ENCODE data around the gene IRGQ. TPM values are rescaled to one million over a fixed set of nuclear protein-coding genes. Genes with fewer than 3 reads are reported as not detected.
A peak's percentile ranks its signal among the peaks of the same experiment; 100 is the strongest.

Gene IRGQ
- total RNA-seq, 1 experiment from 2014 or later = 37.7 TPM

DNA sequence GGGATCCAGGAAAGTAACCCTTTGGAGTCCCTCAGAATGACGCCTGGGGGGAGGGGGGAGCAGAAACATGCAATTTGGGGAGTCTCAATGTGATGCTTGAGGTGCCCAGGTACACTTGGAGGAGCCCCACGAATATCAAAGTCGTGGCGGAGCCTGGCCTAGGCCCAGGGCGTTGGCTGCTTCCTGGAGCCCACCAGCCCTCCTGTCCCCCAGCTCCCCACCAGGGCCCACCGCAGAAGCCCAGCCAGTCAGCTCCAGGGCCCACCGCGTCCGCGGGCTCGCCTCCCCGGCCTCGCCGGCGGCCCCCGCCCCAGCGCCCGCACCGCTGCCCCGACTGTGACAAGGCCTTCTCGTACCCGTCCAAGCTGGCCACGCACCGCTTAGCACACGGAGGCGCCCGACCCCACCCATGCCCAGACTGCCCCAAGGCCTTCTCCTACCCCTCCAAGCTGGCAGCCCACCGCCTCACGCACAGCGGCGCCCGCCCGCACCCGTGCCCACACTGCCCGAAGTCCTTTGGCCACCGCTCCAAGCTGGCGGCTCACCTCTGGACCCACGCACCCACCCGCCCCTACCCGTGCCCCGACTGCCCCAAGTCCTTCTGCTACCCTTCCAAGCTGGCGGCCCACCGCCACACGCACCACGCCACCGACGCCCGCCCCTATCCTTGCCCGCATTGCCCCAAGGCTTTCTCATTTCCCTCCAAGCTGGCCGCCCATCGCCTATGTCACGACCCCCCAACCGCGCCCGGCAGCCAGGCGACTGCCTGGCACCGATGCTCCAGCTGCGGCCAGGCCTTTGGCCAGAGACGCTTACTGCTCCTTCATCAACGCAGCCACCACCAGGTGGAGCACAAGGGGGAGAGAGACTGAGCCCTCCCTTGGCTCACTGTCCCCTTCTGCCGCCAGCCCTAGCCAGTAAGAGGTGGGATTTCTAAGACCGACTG lies 60.8 kb downstream of the IRGQ start:
- Histone ChIP-seq H3K27me3 (replicated peaks; ENCODE audit: insufficient read depth, low read depth, low read length, poor library complexity) (no peaks in the 10 kb centered on the region), H3K4me3 (ENCODE audit: low read depth, low read length, poor library complexity, severe bottlenecking) (no peak overlapping the region), H3K4me1 (ENCODE audit: insufficient read depth, low read length, poor library complexity, severe bottlenecking) (peaks cover 13% of the 10 kb centered on the region), H3K27ac (ENCODE audit: low read depth, low read length, poor library complexity, severe bottlenecking) (no peak overlapping the region), H3K36me3 (ENCODE audit: insufficient read depth, low read length, poor library complexity, severe bottlenecking) (peaks cover 20% of the 10 kb centered on the region), H3K9me3 (ENCODE audit: low read depth, low read length, poor library complexity, severe bottlenecking) (peaks cover 5% of the 10 kb centered on the region)
- DNase-seq (ENCODE audit: low spot score) = peak; percentile 56
- TF ChIP-seq, protein P1, sequence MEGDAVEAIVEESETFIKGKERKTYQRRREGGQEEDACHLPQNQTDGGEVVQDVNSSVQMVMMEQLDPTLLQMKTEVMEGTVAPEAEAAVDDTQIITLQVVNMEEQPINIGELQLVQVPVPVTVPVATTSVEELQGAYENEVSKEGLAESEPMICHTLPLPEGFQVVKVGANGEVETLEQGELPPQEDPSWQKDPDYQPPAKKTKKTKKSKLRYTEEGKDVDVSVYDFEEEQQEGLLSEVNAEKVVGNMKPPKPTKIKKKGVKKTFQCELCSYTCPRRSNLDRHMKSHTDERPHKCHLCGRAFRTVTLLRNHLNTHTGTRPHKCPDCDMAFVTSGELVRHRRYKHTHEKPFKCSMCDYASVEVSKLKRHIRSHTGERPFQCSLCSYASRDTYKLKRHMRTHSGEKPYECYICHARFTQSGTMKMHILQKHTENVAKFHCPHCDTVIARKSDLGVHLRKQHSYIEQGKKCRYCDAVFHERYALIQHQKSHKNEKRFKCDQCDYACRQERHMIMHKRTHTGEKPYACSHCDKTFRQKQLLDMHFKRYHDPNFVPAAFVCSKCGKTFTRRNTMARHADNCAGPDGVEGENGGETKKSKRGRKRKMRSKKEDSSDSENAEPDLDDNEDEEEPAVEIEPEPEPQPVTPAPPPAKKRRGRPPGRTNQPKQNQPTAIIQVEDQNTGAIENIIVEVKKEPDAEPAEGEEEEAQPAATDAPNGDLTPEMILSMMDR (conservative IDR thresholded peaks at IDR 0.05; ENCODE audit: low read depth, low read length) = peak; percentile 60
- no peak for TF ChIP-seq EZH2 (IDR thresholded peaks at IDR 0.05; ENCODE audit: borderline replicate concordance, low read depth, low read length, poor library complexity, severe bottlenecking)
- no TSS peak for BruUV-seq (replicated peaks)
- CTCF ChIA-PET = interaction anchor here (0.9 to 2.4 kb wide), 3 partner anchors 16 to 59 kb away, joined by 3 to 15 read pairs (median 4); no protein-coding TSS in a partner anchor
- intact Hi-C loops (cut with micrococcal nuclease; ENCODE audit: unreplicated experiment) = loop anchor here (10.0 kb wide), 1 partner anchor 130 kb away; no protein-coding TSS in a partner anchor
- POLR2A ChIA-PET (ENCODE audit: low non-redundant PET) = interaction anchor here (0.6 kb wide), 1 partner anchor 52 kb away, joined by 12 read pairs; no protein-coding TSS in a partner anchor

Other genes with a start within 250 kb of the IRGQ start
- gene CD177, start 242.4 kb downstream of the IRGQ start, total RNA-seq (2021) = not detected in 2 replicates
- gene TEX101, start 181.2 kb downstream of the IRGQ start, total RNA-seq (2021) = not detected in 2 replicates
- gene LYPD3, start 130.5 kb downstream of the IRGQ start, total RNA-seq (2021) = 0.21 and 0.31 TPM in 2 replicates
- gene PHLDB3, start 91.4 kb downstream of the IRGQ start, total RNA-seq (2021) = 9.0 and 11.2 TPM in 2 replicates
- 8.8 and 15.3 TPM in 2 replicates for gene ETHE1, start 68.9 kb downstream of the IRGQ start, total RNA-seq (2021)
- 2.8 and 3.1 TPM in 2 replicates for gene ZNF575, start 62.9 kb downstream of the IRGQ start, total RNA-seq (2021)
- gene XRCC1, start 20.6 kb downstream of the IRGQ start, total RNA-seq (2021) = 69.4 and 86.0 TPM in 2 replicates
- 14.3 and 15.6 TPM in 2 replicates for gene PINLYP, start 20.3 kb downstream of the IRGQ start, total RNA-seq (2021)
- gene ZNF576, start 461 bp upstream of the IRGQ start, total RNA-seq (2021) = 19.2 and 20.3 TPM in 2 replicates
- gene SRRM5, start 16.0 kb upstream of the IRGQ start, total RNA-seq (2021) = 0.62 and 0.66 TPM in 2 replicates
- gene ZNF428, start 23.5 kb upstream of the IRGQ start, total RNA-seq (2021) = 65.7 and 72.4 TPM in 2 replicates
- gene CADM4, start 43.7 kb upstream of the IRGQ start, total RNA-seq (2021) = 28.7 and 35.2 TPM in 2 replicates
- 40.1 and 45.4 TPM in 2 replicates for gene PLAUR, start 74.0 kb upstream of the IRGQ start, total RNA-seq (2021)
- not detected in 2 replicates for gene IRGC, start 119.9 kb upstream of the IRGQ start, total RNA-seq (2021)
- gene SMG9, start 158.8 kb upstream of the IRGQ start, total RNA-seq (2021) = 78.8 and 90.6 TPM in 2 replicates
- gene KCNN4, start 184.8 kb upstream of the IRGQ start, total RNA-seq (2021) = 0.20 TPM in 1 of 2 replicates, not detected in the other
- not detected in 2 replicates for gene LYPD5, start 206.3 kb upstream of the IRGQ start, total RNA-seq (2021)
- gene ZNF283, start 231.2 kb upstream of the IRGQ start, total RNA-seq (2021) = 9.4 and 9.7 TPM in 2 replicates